Stimulated activated CD8-positive, alpha-beta memory T cell treated with anti-CD3 and anti-CD28 coated beads, Interleukin-15, amount 100 ng/mL, for 4 hours (primary cell): ENCODE data around the gene DOK5.
"Not testable (repeated sequence)": the region's sequence is repeated elsewhere in the genome, so short reads cannot be mapped to it uniquely, and the experiment has no call there.

Experiments
- DNase-seq, 2 donors: peaks; one replicate each; pipeline ENCODE4 v3.0.0-alpha.2; 2020; ENCODE audit warnings: low read depth in 2 of 2

Gene DOK5

DNA sequence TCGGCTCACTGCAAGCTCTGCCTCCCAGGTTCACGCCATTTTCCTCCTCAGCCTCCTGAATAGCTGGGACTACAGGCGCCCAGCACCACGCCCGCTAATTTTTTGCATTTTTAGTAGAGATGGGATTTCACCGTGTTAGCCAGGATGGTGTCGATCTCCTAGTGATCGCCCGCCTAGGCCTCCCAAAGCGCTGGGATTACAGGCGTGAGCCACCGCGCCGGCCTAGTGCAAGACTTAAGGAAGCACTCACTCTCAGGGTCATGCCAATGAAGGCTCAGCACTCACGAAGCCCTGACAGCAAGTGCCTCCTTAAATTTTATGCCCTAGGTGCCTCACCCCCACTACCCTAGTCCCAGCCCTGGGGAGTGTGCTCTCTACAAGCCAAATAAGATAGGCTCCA is 4.7 kb upstream of the DOK5 start:
- DNase-seq = no peak

DNA sequence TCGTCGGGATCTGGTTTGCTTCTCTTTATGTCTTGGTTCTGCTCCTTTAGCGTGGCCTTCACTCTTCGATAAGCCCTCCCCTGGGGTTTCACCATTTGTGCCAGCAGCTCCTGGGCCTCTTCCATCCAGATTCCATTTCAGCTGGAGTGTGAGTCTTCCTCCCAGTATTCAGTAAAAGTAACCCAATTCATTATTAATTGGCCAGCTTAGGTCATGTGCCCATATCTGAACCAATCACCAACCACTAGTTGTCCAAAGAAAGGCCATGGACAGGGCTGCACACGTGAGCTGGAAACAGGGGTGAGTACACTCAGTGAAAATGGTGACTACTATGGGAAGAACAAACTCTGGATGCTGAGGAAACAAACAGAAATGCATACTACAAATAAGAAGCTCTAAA is 2.8 kb upstream of the DOK5 start:
- no peak for DNase-seq

GRCh38 chr20:54473340-54473739 is 2.1 kb upstream of the DOK5 start:
- DNase-seq = no peak

DNA sequence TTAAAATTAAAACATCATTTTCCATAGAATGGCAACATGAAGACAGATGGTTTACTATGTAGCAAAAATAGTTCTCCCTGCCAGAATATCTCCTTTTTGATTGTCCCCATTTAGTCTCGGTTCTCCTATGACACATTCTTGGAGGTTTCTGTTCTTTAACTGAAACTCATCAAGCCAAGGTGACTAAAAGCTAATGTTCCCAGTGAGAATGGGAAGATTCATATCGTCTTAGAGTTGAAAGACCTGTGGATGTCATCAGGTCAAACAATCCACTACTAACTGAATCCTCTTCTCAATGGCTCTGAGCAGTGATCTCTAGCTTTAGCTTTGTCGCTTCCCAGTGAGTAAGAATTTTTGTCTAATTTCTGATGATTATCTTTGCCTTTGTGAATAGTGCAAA is 1.3 kb upstream of the DOK5 start:
- DNase-seq = no peak

- DNase-seq = no peak
Measured at GRCh38 chr20:54474866-54475265, 527 bp upstream of the DOK5 start.

DNA sequence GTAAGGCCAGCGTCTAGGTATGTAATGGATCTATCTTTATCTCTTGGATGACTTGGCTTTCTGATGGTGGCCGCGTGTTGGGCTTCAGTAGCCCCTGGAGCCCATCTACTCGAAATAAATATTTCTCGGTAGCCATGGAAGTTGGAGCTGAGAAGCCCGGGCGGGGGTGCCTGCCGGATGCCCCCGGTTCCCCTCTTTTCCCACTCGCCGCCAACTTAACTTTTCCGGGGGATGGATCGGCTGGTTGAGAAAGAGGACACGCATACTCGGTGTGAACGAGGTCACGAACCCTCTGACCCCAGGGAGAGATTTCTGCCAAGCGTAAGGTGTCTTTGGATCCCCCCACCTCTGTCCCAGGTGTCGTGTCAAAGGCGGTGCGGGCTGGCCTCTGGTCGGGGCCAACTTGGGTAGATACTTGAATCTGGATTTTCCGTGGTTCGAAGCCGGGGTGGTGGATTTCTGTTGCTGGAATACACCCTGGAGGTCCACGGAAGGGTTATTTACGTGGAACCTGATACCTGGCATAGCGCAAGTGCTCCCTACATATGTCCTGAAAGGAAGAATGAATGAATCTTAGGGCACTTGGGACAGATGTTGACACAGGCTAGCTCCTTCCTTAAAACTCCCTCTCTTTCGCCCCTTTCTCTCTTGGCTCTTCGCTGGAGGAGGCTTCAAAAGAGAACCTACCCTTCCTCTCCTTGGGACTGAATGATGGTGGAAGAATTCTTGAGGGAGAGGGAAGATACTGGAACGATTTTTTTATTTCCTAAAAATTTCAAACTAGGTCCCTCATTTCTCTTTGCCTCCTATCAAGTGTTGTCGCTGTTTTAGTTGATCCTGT is 996 bp downstream of the DOK5 start:
- no peak for DNase-seq

GRCh38 chr20:54477191-54477955 is 2.0 kb downstream of the DOK5 start:
- no peak for DNase-seq

DNA sequence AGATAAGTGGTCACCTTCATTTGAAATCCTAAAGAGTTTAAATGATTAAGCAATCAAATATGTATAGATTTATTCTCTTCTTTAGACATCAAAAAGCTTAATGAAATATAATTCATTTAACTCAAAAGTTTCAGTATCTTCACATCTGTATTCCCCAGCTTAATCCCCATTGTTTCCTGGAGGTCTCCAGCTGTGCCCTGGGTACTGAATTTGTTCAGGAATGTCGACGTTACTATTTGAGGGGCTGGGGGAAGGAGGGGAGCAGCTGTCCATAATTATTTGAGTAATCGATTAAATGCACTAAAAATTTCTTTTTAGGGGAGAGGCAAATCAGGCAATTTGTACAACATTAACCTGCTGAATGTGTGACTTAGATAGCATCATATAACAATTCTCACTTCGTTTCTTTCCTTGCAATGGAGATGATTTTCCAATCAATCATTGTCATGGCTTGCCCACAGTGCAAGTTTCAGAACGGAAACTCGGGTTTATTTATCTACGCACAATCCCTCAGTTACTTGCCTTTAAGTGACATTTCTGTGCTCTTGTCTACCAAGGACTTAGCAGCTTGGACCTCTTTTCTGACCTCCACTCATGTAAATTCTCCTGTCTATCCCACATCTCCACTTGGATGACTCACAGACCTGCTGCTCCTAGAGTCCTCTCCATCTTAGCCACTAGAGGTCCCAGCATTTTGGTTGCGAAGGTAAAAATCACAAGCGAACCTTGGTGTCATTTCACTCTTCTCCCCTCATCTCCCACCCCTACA is 3.9 kb downstream of the DOK5 start:
- no peak for DNase-seq

- DNase-seq = not testable (repeated sequence)
Measured at GRCh38 chr20:54479937-54480336, 4.5 kb downstream of the DOK5 start.

GRCh38 chr20:54481442-54481841 is 6.0 kb downstream of the DOK5 start:
- no peak for DNase-seq

- no peak for DNase-seq
Measured at GRCh38 chr20:54485631-54486030, 10.2 kb downstream of the DOK5 start.

- DNase-seq = no peak
Measured at GRCh38 chr20:54486585-54486984, 11.2 kb downstream of the DOK5 start.

- no peak for DNase-seq
Measured at GRCh38 chr20:54488442-54488841, 13.0 kb downstream of the DOK5 start.

GRCh38 chr20:54491506-54491905 is 16.1 kb downstream of the DOK5 start:
- DNase-seq = no peak

DNA sequence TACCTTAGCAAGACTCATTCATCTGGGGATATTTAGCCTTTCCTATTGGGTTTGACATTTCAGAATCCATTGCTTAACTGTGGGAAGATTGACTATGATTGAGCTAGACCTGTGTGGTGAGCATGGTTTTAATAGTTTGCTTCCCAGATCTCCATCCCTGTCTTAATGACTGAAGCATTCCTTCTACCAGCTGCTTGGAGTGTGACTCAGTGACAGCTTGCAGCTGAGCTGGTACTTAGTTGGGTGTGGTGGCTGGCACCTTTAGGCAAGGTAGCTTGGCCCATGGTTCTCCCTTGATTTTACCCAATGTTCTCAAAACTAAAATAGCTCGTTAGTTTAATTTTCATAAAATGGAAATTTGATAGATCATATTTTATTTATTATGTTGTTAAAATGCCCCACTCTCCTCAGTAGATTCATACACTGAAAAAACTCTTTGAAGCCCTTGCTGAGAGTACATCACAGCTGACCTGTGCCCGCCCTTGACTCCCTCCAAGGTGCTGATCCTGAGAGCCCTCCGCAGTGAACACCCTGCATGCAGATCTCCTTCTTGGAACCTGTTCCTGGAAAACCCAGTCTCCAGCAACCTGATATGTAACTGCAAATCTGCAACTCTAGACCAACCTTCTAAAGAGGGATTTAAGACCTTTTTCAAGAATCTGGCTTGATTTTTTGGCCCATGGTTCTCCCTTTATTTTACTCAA is 19.1 kb downstream of the DOK5 start:
- DNase-seq = no peak

DNA sequence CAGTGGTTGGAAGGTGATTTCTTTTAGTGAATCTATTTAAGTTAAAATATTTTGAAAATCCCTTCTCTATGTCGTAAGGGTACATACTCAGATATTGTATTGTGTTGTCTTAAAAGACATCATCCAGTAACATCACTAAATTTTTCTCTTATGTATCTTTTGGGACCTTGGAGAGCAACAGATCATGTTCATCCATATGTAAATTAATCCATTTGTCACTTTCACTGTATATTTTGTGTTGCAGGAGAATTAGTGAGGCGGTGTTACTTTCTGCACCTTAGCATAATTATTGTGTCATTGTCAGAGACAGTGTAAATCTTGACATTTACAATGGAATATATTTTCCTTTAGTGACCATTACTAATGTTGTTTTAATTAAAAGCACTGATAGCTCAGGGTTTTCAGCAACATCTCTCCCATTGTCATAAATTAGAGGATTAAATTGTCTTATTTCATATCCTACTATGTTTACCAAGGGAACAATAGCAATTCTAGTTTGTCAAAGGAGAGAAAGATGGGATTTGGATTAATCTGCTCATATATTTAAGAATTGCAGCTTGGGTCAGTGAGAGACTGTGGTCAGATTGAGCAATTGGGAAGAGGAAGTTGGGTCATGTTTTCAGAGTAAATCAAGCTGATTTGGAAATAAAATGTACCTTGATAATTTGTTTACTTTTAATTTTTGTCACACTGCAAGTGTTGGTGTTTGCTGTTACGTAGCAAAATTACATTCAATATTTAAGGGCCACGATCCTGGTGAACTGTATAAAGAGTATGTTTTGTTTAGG is 22.7 kb downstream of the DOK5 start:
- DNase-seq = no peak

DNA sequence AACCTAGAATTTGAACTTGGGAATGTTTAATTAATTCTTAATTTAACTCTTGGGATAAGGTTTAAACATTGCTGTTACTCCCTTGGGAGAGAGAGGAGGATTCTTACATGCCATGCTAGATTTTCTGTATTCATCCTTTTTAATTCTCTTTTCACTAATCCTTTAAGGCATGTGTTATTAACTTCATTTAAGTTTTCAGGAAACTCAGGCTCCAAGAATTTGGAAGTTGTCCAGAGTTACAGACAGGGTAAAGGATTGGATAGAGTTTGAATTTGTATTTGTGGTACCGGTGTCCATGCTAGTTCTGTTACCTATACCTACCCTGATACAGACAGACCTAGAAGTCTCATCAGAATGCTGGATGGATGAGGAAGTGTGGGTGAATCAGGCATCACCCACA is 23.7 kb downstream of the DOK5 start:
- DNase-seq = no peak

- DNase-seq = no peak
Measured at GRCh38 chr20:54502179-54502578, 26.8 kb downstream of the DOK5 start.

GRCh38 chr20:54506643-54507042 is 31.2 kb downstream of the DOK5 start:
- DNase-seq = no peak

- no peak for DNase-seq
Measured at GRCh38 chr20:54510541-54511129, 35.2 kb downstream of the DOK5 start.

DNA sequence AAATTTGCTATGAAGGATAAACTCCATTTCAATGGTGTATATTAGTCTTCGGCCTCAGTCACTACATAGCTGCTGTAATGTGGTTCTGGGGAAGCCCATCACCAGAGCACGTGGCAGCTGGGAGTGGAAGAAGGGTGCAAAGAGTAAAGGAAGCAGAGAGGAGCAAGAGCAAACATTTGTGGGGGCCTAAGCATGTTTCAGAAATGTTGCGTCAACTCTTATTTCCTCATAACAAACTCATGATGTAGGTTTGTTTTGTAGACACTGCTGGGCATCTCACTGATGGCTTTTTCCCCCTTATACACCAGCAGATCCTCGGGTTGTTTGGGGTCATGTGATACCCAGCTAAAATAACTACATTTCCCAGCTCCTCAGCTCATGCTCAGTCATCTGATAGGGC is 37.3 kb downstream of the DOK5 start:
- DNase-seq = no peak
